ENCODE results near the gene LRRC63.

Gene LRRC63

GRCh38 chr13:46229251-46229650, 17.5 kb downstream of the LRRC63 start:
- no peak for DNase-seq
- no peak overlapping the region for H3K4me3 ChIP-seq (ENCODE audit: low read depth, low read length)
- H3K27me3 ChIP-seq (replicated peaks) = no peaks in the 10 kb centered on the region
- H3K27ac ChIP-seq = no peak overlapping the region
- no peak for TF ChIP-seq CTCF (IDR thresholded peaks at IDR 0.05; ENCODE audit: low read depth, low read length, missing control alignments)
- in situ Hi-C loops (cut with HindIII; ENCODE audit: low pct_ligation_motif_present, low sequenced_read_pairs) = no loop called here
- H3K36me3 ChIP-seq (replicated peaks) = no peaks in the 10 kb centered on the region

GRCh38 chr13:46232281-46232680, 20.6 kb downstream of the LRRC63 start:
- no peaks in the 10 kb centered on the region for H3K36me3 ChIP-seq (replicated peaks)
- no peaks in the 10 kb centered on the region for H3K27me3 ChIP-seq (replicated peaks)
- no peak overlapping the region for H3K4me3 ChIP-seq (ENCODE audit: low read depth, low read length)
- no peak for TF ChIP-seq CTCF (IDR thresholded peaks at IDR 0.05; ENCODE audit: low read depth, low read length, missing control alignments)
- in situ Hi-C loops (cut with HindIII; ENCODE audit: low pct_ligation_motif_present, low sequenced_read_pairs) = no loop called here
- no peak for DNase-seq
- H3K27ac ChIP-seq = no peak overlapping the region

GRCh38 chr13:46235286-46235685, 23.6 kb downstream of the LRRC63 start:
- no peak for DNase-seq
- in situ Hi-C loops (cut with HindIII; ENCODE audit: low pct_ligation_motif_present, low sequenced_read_pairs) = no loop called here
- Histone ChIP-seq H3K36me3 (replicated peaks) (no peaks in the 10 kb centered on the region), H3K27ac (no peak overlapping the region), H3K4me3 (ENCODE audit: low read depth, low read length) (no peak overlapping the region), H3K27me3 (replicated peaks) (no peaks in the 10 kb centered on the region)
- TF ChIP-seq CTCF (IDR thresholded peaks at IDR 0.05; ENCODE audit: low read depth, low read length, missing control alignments) = no peak

GRCh38 chr13:46265292-46265691, 53.6 kb downstream of the LRRC63 start:
- H3K27me3 ChIP-seq (replicated peaks) = no peaks in the 10 kb centered on the region
- no peak overlapping the region for H3K27ac ChIP-seq
- in situ Hi-C loops (cut with HindIII; ENCODE audit: low pct_ligation_motif_present, low sequenced_read_pairs) = no loop called here
- no peak for DNase-seq
- no peak for TF ChIP-seq CTCF (IDR thresholded peaks at IDR 0.05; ENCODE audit: low read depth, low read length, missing control alignments)
- H3K36me3 ChIP-seq (replicated peaks) = no peaks in the 10 kb centered on the region
- H3K4me3 ChIP-seq (ENCODE audit: low read depth, low read length) = no peak overlapping the region

GRCh38 chr13:46267166-46267565, 55.4 kb downstream of the LRRC63 start:
- Histone ChIP-seq H3K4me3 (ENCODE audit: low read depth, low read length) (no peak overlapping the region), H3K36me3 (replicated peaks) (no peaks in the 10 kb centered on the region), H3K27me3 (replicated peaks) (no peaks in the 10 kb centered on the region), H3K27ac (no peak overlapping the region)
- no peak for DNase-seq
- TF ChIP-seq CTCF (IDR thresholded peaks at IDR 0.05; ENCODE audit: low read depth, low read length, missing control alignments) = no peak
- in situ Hi-C loops (cut with HindIII; ENCODE audit: low pct_ligation_motif_present, low sequenced_read_pairs) = no loop called here

- H3K27me3 ChIP-seq (replicated peaks) = no peaks in the 10 kb centered on the region
- in situ Hi-C loops (cut with HindIII; ENCODE audit: low pct_ligation_motif_present, low sequenced_read_pairs) = no loop called here
- TF ChIP-seq CTCF (IDR thresholded peaks at IDR 0.05; ENCODE audit: low read depth, low read length, missing control alignments) = no peak
- H3K27ac ChIP-seq = no peak overlapping the region
- no peak overlapping the region for H3K4me3 ChIP-seq (ENCODE audit: low read depth, low read length)
- no peaks in the 10 kb centered on the region for H3K36me3 ChIP-seq (replicated peaks)
- DNase-seq = no peak
These were observed 58.7 kb downstream of the LRRC63 start for GRCh38 chr13:46270416-46270815.
